ENCODE measurements around the gene ZNF804B. TPM values are rescaled to one million over a fixed set of nuclear protein-coding genes. Genes with fewer than 3 reads are reported as not detected.

Gene ZNF804B
- total RNA-seq, 3 donors from 2014 or later = 0.33 TPM; not detected in 2

DNA sequence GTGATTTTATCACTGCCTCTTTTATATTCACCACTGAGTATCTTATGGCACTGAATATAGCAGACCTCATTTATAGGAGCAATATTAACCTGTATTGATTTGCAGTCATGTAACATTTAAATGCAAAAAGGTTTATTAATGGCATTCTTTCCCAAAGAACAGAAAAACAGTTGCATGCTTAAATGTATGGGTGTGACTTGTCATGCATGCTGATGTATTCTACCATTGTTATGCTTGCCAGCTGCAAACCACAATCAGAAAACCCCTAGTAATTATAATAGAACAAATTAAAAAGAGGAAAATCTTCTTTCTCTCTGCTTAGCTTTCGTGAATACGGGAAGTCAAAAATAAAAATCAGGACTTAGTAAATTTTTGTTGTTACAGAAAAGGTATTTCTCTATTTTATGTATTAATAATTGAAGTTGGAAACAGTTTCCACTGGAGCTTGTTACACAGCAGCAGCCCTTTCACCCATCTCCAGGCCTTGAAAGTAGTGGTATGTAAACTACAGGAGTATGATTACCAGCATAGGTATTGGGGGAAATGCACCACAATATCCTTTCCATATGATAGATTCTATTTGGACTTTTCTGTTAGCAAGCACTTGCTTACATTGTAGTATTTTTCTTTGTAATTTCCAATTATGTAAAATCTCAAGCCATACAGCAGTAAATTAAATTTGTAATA lies 183.5 kb downstream of the ZNF804B start:
- Histone ChIP-seq H3K27ac (no peak overlapping the region), H3K36me3 (no peaks in the 10 kb centered on the region), H3K4me1 (no peaks in the 10 kb centered on the region), H3K27me3 (no peaks in the 10 kb centered on the region), H3K4me3 (no peak overlapping the region), H3K9me3 (no peaks in the 10 kb centered on the region)
- no peak for DNase-seq (ENCODE audit: low spot score in 2 of 2)
- TF ChIP-seq POLR2AphosphoS5 (IDR thresholded peaks at IDR 0.05) (no peak), POLR2A (IDR thresholded peaks at IDR 0.05) (no peak)
- TF ChIP-seq, protein P1, sequence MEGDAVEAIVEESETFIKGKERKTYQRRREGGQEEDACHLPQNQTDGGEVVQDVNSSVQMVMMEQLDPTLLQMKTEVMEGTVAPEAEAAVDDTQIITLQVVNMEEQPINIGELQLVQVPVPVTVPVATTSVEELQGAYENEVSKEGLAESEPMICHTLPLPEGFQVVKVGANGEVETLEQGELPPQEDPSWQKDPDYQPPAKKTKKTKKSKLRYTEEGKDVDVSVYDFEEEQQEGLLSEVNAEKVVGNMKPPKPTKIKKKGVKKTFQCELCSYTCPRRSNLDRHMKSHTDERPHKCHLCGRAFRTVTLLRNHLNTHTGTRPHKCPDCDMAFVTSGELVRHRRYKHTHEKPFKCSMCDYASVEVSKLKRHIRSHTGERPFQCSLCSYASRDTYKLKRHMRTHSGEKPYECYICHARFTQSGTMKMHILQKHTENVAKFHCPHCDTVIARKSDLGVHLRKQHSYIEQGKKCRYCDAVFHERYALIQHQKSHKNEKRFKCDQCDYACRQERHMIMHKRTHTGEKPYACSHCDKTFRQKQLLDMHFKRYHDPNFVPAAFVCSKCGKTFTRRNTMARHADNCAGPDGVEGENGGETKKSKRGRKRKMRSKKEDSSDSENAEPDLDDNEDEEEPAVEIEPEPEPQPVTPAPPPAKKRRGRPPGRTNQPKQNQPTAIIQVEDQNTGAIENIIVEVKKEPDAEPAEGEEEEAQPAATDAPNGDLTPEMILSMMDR (IDR thresholded peaks at IDR 0.05) = no peak
- intact Hi-C loops (cut with DNase I; ENCODE audit: low total_unique reads) = no loop called here

DNA sequence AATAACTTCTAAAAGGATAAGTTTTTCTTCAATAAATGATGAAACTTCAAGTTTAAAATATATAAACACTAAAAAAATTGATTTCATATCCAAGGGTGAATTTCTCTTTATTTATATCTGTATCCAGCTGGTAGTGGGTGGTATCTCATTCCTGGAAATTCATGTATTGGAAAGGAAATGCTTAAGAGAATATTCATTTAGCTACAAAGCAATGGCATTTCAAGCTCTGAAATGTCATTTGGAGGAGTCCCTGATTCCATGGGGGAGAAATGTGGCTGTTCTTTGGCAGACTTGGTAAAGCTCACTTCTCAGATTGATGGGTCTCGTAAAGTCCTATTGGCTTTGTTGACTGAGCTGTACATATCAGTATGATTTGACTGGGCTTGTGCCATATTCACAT lies 192.3 kb downstream of the ZNF804B start:
- Histone ChIP-seq H3K27me3 (no peaks in the 10 kb centered on the region), H3K36me3 (no peaks in the 10 kb centered on the region), H3K4me1 (no peaks in the 10 kb centered on the region), H3K27ac (no peak overlapping the region), H3K9me3 (no peaks in the 10 kb centered on the region), H3K4me3 (no peak overlapping the region)
- TF ChIP-seq POLR2A (IDR thresholded peaks at IDR 0.05) (no peak), POLR2AphosphoS5 (IDR thresholded peaks at IDR 0.05) (no peak)
- TF ChIP-seq, protein P1 (IDR thresholded peaks at IDR 0.05) = no peak
- intact Hi-C loops (cut with DNase I; ENCODE audit: low total_unique reads) = no loop called here
- no peak for DNase-seq (ENCODE audit: low spot score in 2 of 2)

DNA sequence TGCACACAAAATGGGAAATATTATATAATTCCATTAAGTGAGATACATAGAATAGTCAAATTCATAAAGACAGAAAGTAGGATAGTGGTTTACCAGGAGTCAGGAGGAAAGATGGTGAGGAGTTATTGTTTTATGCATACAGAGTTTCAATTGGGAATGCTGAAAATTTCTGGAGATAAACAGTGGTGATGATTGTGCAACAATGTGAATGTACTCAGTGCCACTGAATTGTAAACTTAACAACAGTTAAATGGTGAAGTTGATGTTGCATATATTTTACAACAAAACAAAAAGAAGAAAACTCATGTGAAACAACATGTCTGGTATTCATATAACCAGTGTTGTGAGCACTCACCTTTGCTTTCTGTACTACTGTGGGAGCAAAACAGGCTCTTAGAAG lies 204.9 kb downstream of the ZNF804B start:
- Histone ChIP-seq H3K4me1 (no peaks in the 10 kb centered on the region), H3K9me3 (peaks cover 0 to 5% of the 10 kb centered on the region in 2 donors), H3K36me3 (no peaks in the 10 kb centered on the region), H3K27me3 (no peaks in the 10 kb centered on the region), H3K4me3 (no peak overlapping the region), H3K27ac (no peak overlapping the region)
- DNase-seq (ENCODE audit: low spot score in 2 of 2) = no peak
- intact Hi-C loops (cut with DNase I; ENCODE audit: low total_unique reads) = no loop called here
- TF ChIP-seq, protein P1 (IDR thresholded peaks at IDR 0.05) = no peak
- TF ChIP-seq POLR2AphosphoS5 (IDR thresholded peaks at IDR 0.05) = no peak
- TF ChIP-seq POLR2A (IDR thresholded peaks at IDR 0.05) = no peak

DNA sequence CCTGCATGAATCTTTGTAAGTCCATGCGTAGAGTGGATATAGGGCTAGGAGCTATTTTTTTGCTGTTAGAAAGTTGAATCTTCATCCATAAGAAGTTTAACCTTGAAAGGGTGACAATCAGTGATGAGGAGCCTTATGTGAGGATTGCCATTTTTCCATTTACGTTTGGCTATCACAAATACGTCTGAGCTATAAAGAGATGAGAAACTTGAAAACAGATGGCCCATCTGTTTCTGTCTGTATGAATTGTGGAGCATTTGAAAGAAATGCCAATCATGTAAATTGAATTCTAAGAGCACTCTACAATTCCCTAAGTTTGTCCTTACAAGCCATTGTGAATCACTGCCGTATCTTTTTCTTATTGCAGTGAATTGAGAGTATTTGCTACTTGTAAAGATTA lies 205.9 kb downstream of the ZNF804B start:
- no peak for DNase-seq (ENCODE audit: low spot score in 2 of 2)
- Histone ChIP-seq H3K27ac (no peak overlapping the region), H3K36me3 (no peaks in the 10 kb centered on the region), H3K27me3 (no peaks in the 10 kb centered on the region), H3K4me1 (no peaks in the 10 kb centered on the region), H3K9me3 (peaks cover 0 to 5% of the 10 kb centered on the region in 2 donors), H3K4me3 (no peak overlapping the region)
- TF ChIP-seq, protein P1 (IDR thresholded peaks at IDR 0.05) = no peak
- no peak for TF ChIP-seq POLR2A (IDR thresholded peaks at IDR 0.05)
- TF ChIP-seq POLR2AphosphoS5 (IDR thresholded peaks at IDR 0.05) = no peak
- intact Hi-C loops (cut with DNase I; ENCODE audit: low total_unique reads) = no loop called here

DNA sequence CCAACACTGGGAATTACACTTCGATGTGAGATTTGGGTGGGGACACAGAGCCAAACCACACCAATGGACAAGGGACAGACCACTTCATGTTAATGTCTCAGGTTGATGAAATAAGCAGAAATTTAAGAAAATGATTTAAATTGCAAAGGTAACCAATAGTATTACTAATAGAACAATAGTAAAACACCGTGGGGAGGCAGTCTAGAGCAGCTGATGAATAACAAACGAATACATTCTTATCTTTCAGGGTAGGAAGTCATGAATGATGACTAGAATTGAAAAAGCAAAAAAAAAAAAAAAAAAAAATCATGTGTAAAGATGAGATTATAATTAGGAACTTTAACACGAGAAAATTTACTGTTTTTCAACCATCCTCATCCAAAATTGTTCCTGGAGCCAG lies 207.9 kb downstream of the ZNF804B start:
- Histone ChIP-seq H3K36me3 (no peaks in the 10 kb centered on the region), H3K27ac (no peak overlapping the region), H3K4me1 (no peaks in the 10 kb centered on the region), H3K9me3 (peaks cover 0 to 5% of the 10 kb centered on the region in 2 donors), H3K27me3 (no peaks in the 10 kb centered on the region), H3K4me3 (no peak overlapping the region)
- intact Hi-C loops (cut with DNase I; ENCODE audit: low total_unique reads) = no loop called here
- no peak for DNase-seq (ENCODE audit: low spot score in 2 of 2)
- TF ChIP-seq POLR2AphosphoS5 (IDR thresholded peaks at IDR 0.05) (no peak), POLR2A (IDR thresholded peaks at IDR 0.05) (no peak)
- TF ChIP-seq, protein P1 (IDR thresholded peaks at IDR 0.05) = no peak

All from breast epithelium (tissue), 4 donors.